ENCODE measurements around the gene LDHD.
"Not testable (repeated sequence)": the region's sequence is repeated elsewhere in the genome, so short reads cannot be mapped to it uniquely, and the experiment has no call there.

LDHD gene

GRCh38 chr16:75097941-75098901, 18.4 kb downstream of the LDHD start:
- H3K27ac ChIP-seq (ENCODE audit: low read depth, low read length, severe bottlenecking), result no peak overlapping the region
- whole genome bisulfite sequencing, 2 experiments (ENCODE audit: insufficient coverage in 2 of 2), result 83 to 85% methylated on average over 12 to 13 of the region's 15 CpGs

DNA sequence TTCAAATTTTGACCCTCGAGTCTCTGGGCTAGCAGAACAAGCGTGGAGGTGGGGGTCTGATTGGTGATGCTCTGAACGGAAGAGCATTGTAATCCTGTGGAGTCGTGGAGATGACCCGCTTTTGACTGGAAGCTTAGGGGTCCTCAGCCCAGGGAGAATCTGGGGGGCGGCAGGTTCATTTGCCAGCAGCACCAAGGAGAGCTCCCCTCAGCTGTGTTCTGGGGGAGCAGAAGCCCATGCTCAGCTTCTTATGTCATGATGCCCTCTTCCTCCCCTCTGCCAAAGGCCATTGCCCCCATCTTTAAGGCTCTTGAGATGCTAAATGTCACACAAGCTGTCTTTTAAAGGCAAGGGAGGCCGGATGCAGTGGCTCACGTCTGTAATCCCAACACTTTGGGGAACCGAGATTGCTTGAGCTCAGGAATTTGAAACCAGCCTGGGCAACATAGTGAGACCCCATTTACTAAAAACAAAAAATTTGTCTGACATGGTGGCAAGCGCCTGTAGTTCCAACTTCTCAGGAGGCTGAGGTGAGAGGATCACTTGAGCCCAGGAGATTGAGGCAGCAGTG, 19.3 kb downstream of the LDHD start:
- H3K9me3 ChIP-seq (ENCODE audit: control insufficient read depth, low read length), result no peaks in the 10 kb centered on the region
- WGBS, 2 experiments (ENCODE audit: insufficient coverage in 2 of 2), result 94% methylated on average over 10 of the region's 10 CpGs
- no peak overlapping the region for H3K4me3 ChIP-seq (ENCODE audit: extremely low read depth, insufficient read depth, low read length, poor library complexity, severe bottlenecking)
- H3K36me3 ChIP-seq (ENCODE audit: control insufficient read depth, insufficient read depth, low read length), result peaks cover 25% of the 10 kb centered on the region
- peaks cover 16% of the 10 kb centered on the region for H3K4me1 ChIP-seq (ENCODE audit: control insufficient read depth, insufficient read depth, low read length, poor library complexity, severe bottlenecking)
- H3K27ac ChIP-seq (ENCODE audit: low read depth, low read length, severe bottlenecking), result no peak overlapping the region

More at GRCh38 chr16:75097941-75098901, 18.4 kb downstream of the LDHD start:
- peaks cover 29% of the 10 kb centered on the region for H3K36me3 ChIP-seq (ENCODE audit: control insufficient read depth, insufficient read depth, low read length)
- H3K4me1 ChIP-seq (ENCODE audit: control insufficient read depth, insufficient read depth, low read length, poor library complexity, severe bottlenecking), result peaks cover 16% of the 10 kb centered on the region
- H3K4me3 ChIP-seq (ENCODE audit: extremely low read depth, insufficient read depth, low read length, poor library complexity, severe bottlenecking), result no peak overlapping the region
- H3K9me3 ChIP-seq (ENCODE audit: control insufficient read depth, low read length), result no peaks in the 10 kb centered on the region

DNA sequence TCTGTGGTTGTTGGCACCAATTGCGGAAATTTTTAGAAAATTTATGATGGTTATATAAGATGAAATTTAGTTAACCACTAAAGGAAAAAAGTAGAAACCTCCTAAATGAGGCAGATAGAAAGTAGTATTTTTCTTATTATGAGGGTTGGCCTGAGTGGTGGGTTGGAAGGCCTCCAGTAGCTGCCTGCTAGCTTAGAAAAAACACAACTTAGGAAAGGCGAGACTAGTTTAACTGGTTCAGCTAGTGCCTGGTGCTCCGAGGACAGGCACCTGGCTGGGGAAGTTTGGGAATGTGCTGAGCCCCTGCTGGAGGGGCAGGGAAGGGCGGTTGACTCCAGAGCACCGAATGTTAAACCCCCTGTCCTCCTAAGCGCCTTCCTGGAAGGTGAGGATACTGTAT, 19.9 kb downstream of the LDHD start:
- Histone ChIP-seq H3K4me3 (ENCODE audit: extremely low read depth, insufficient read depth, low read length, poor library complexity, severe bottlenecking) (no peak overlapping the region), H3K4me1 (ENCODE audit: control insufficient read depth, insufficient read depth, low read length, poor library complexity, severe bottlenecking) (peaks cover 16% of the 10 kb centered on the region), H3K27ac (ENCODE audit: low read depth, low read length, severe bottlenecking) (no peak overlapping the region), H3K36me3 (ENCODE audit: control insufficient read depth, insufficient read depth, low read length) (peaks cover 21% of the 10 kb centered on the region), H3K9me3 (ENCODE audit: control insufficient read depth, low read length) (no peaks in the 10 kb centered on the region)
- WGBS, 2 experiments (ENCODE audit: insufficient coverage in 2 of 2), result 61 to 78% methylated on average over 4 of the region's 6 CpGs

- Histone ChIP-seq H3K27ac (ENCODE audit: low read depth, low read length, severe bottlenecking) (no peak overlapping the region), H3K36me3 (ENCODE audit: control insufficient read depth, insufficient read depth, low read length) (peaks cover 20% of the 10 kb centered on the region), H3K4me1 (ENCODE audit: control insufficient read depth, insufficient read depth, low read length, poor library complexity, severe bottlenecking) (peaks cover 13% of the 10 kb centered on the region), H3K4me3 (ENCODE audit: extremely low read depth, insufficient read depth, low read length, poor library complexity, severe bottlenecking) (no peak overlapping the region), H3K9me3 (ENCODE audit: control insufficient read depth, low read length) (no peaks in the 10 kb centered on the region)
- WGBS, 2 experiments (ENCODE audit: insufficient coverage in 2 of 2), result 94 to 95% methylated on average over 10 to 11 of the region's 14 CpGs
These were observed 21.4 kb downstream of the LDHD start for GRCh38 chr16:75095204-75095621.

DNA sequence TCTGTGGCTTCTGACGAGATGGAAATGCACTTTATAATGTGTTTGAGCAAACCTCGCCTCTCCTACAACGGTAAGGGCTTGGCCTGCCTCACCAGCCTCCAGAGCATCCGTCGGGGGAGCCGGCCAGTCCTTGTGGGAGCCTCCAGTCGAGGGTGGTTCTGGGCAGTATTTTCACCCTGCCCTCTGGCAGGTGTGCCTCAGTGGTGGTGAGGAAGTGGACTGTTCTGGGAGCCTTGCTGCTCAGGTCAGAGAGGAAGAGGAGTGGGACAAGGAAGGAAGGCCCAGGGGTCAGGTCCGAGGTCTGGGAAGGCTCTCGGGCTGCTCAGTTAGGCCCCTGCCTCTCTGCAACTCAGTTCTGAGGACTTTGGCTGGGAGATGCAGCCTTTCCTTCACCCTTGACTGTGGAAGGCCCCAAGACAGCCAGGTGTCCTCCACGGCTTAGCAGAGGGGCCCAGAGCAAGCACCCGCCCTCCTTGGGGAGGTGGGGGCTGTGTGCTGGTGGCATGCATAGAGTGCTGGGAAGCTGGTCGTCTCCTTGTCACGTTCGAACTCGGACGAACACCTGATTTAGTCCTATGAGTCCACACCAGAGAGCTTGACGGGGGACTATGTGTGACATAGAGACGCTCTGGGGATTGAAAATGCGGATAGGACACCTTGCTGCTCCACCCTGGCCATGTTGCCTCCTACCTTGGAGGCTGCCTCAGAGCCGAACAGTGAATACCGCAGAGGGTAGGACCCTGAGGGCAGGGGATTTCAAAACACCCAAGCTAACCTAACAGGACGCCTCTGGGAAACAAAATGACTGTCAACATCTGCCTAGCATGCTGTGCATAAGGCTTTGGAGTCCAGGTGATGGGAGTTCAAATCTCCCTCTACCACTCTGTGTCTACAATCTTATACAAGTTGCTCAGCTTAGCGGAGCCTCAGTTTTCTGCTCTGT, 22.7 kb downstream of the LDHD start:
- no peaks in the 10 kb centered on the region for H3K4me1 ChIP-seq (ENCODE audit: control insufficient read depth, insufficient read depth, low read length, poor library complexity, severe bottlenecking)
- peaks cover 20% of the 10 kb centered on the region for H3K36me3 ChIP-seq (ENCODE audit: control insufficient read depth, insufficient read depth, low read length)
- H3K9me3 ChIP-seq (ENCODE audit: control insufficient read depth, low read length), result no peaks in the 10 kb centered on the region
- no peak overlapping the region for H3K4me3 ChIP-seq (ENCODE audit: extremely low read depth, insufficient read depth, low read length, poor library complexity, severe bottlenecking)
- 90 to 94% methylated on average over 18 to 19 of the region's 23 CpGs for WGBS, 2 experiments (ENCODE audit: insufficient coverage in 2 of 2)
- H3K27ac ChIP-seq (ENCODE audit: low read depth, low read length, severe bottlenecking), result no peak overlapping the region

- 93 to 98% methylated on average over 7 of the region's 7 CpGs for WGBS, 2 experiments (ENCODE audit: insufficient coverage in 2 of 2)
- Histone ChIP-seq H3K36me3 (ENCODE audit: control insufficient read depth, insufficient read depth, low read length) (peaks cover 18% of the 10 kb centered on the region), H3K27ac (ENCODE audit: low read depth, low read length, severe bottlenecking) (no peak overlapping the region), H3K9me3 (ENCODE audit: control insufficient read depth, low read length) (no peaks in the 10 kb centered on the region), H3K4me1 (ENCODE audit: control insufficient read depth, insufficient read depth, low read length, poor library complexity, severe bottlenecking) (peaks cover 2% of the 10 kb centered on the region), H3K4me3 (ENCODE audit: extremely low read depth, insufficient read depth, low read length, poor library complexity, severe bottlenecking) (no peak overlapping the region)
These were observed 23.8 kb downstream of the LDHD start for GRCh38 chr16:75092777-75093176.

GRCh38 chr16:75091619-75092018, 25.0 kb downstream of the LDHD start:
- H3K4me1 ChIP-seq (ENCODE audit: control insufficient read depth, insufficient read depth, low read length, poor library complexity, severe bottlenecking), result peaks cover 13% of the 10 kb centered on the region
- 71 to 77% methylated on average over 1 to 2 of the region's 3 CpGs for whole genome bisulfite sequencing, 2 experiments (ENCODE audit: insufficient coverage in 2 of 2)
- H3K36me3 ChIP-seq (ENCODE audit: control insufficient read depth, insufficient read depth, low read length), result peaks cover 16% of the 10 kb centered on the region

GRCh38 chr16:75090899-75091298, 25.7 kb downstream of the LDHD start:
- H3K4me1 ChIP-seq (ENCODE audit: control insufficient read depth, insufficient read depth, low read length, poor library complexity, severe bottlenecking), result peaks cover 21% of the 10 kb centered on the region
- 91 to 93% methylated on average over 3 to 5 of the region's 6 CpGs for WGBS, 2 experiments (ENCODE audit: insufficient coverage in 2 of 2)

More at GRCh38 chr16:75091619-75092018, 25.0 kb downstream of the LDHD start:
- not testable (repeated sequence) for H3K4me3 ChIP-seq (ENCODE audit: extremely low read depth, insufficient read depth, low read length, poor library complexity, severe bottlenecking); H3K27ac ChIP-seq (ENCODE audit: low read depth, low read length, severe bottlenecking); H3K9me3 ChIP-seq (ENCODE audit: control insufficient read depth, low read length)

DNA sequence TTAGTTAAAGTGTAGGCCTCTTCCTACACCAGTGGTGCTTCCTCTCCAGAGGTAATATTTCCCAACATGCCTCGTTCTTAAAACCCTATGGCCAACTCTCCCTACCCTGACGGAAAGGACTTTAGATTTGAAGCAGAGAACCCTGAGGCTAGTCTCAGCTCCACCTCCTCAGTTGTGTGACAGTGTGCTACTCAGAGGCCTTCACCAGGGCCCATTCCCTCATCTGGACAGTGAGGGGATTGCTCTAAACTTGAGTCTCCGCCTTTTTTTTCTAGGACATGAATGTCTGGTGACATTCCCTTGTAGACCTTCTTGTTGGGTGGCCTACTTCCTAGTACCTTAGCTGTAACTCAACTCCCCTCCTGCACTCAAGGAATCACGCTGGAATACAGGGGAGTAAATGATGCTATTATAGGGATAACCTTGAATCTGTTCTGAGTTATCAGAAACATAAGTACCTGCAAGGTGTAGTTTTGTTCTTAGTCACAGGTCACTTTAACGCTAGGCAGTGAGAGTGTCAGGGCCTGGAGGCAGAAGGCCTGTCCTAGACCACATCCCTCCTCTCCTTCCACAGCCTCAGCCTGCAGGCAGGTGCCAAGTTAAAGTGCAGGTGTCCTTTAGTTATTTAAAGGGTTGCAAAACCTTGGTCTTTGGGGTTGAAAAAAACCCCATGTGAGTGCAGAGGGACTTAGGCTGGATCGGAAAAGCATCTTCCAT, 26.9 kb downstream of the LDHD start:
- Histone ChIP-seq H3K4me3 (ENCODE audit: extremely low read depth, insufficient read depth, low read length, poor library complexity, severe bottlenecking) (no peak overlapping the region), H3K27ac (ENCODE audit: low read depth, low read length, severe bottlenecking) (no peak overlapping the region), H3K36me3 (ENCODE audit: control insufficient read depth, insufficient read depth, low read length) (peaks cover 9% of the 10 kb centered on the region), H3K4me1 (ENCODE audit: control insufficient read depth, insufficient read depth, low read length, poor library complexity, severe bottlenecking) (peaks cover 22% of the 10 kb centered on the region), H3K9me3 (ENCODE audit: control insufficient read depth, low read length) (no peaks in the 10 kb centered on the region)
- WGBS, 2 experiments (ENCODE audit: insufficient coverage in 2 of 2), result 50 to 100% methylated on average over 2 of the region's 6 CpGs

More at GRCh38 chr16:75090899-75091298, 25.7 kb downstream of the LDHD start:
- not testable (repeated sequence) for H3K27ac ChIP-seq (ENCODE audit: low read depth, low read length, severe bottlenecking); H3K9me3 ChIP-seq (ENCODE audit: control insufficient read depth, low read length); H3K4me3 ChIP-seq (ENCODE audit: extremely low read depth, insufficient read depth, low read length, poor library complexity, severe bottlenecking)
- peaks cover 16% of the 10 kb centered on the region for H3K36me3 ChIP-seq (ENCODE audit: control insufficient read depth, insufficient read depth, low read length)

- peaks cover 5% of the 10 kb centered on the region for H3K36me3 ChIP-seq (ENCODE audit: control insufficient read depth, insufficient read depth, low read length)
- H3K9me3 ChIP-seq (ENCODE audit: control insufficient read depth, low read length), result no peaks in the 10 kb centered on the region
- H3K4me3 ChIP-seq (ENCODE audit: extremely low read depth, insufficient read depth, low read length, poor library complexity, severe bottlenecking), result no peak overlapping the region
- WGBS, 2 experiments (ENCODE audit: insufficient coverage in 2 of 2), result 82 to 100% methylated on average over 4 to 6 of the region's 8 CpGs
- no peak overlapping the region for H3K27ac ChIP-seq (ENCODE audit: low read depth, low read length, severe bottlenecking)
- peaks cover 24% of the 10 kb centered on the region for H3K4me1 ChIP-seq (ENCODE audit: control insufficient read depth, insufficient read depth, low read length, poor library complexity, severe bottlenecking)
These were observed 27.6 kb downstream of the LDHD start for GRCh38 chr16:75088934-75089333.

All from mesodermal cell (in vitro differentiated cells).